ENCODE measurements around the gene CFAP46. TPM values are rescaled to one million over a fixed set of nuclear protein-coding genes. Genes with fewer than 3 reads are reported as not detected.

The CFAP46 gene
- polyA plus RNA-seq, 1 donor from 2014 or later = 2.6 TPM

DNA sequence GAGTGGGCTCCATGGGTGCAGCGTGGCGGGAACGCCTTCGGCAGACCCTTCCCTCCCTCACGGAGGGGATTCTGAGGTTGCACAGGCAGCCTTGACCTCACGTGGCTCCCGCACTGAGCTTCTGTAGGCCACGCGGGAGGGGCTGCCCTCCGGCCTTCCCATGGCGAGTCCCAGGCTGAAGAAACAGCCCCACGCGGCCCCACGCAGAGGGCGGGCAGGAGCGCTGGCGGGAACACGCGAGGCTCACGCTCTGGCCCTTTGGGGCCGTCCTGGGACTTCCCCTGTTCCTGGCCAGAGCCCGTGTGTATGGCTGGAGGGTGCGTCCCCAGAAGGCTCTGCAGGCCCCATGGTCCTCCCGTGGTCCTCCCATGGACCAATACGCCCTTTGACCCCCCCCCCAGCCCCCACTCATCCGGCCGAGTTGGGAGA lies 134.7 kb downstream of the CFAP46 start:
- TF ChIP-seq EP300 (conservative IDR thresholded peaks at IDR 0.05; ENCODE audit: poor library complexity, severe bottlenecking) (no peak), EZH2 (IDR thresholded peaks at IDR 0.05; ENCODE audit: borderline replicate concordance, insufficient read depth, low read length, poor library complexity, severe bottlenecking) (no peak), POLR2AphosphoS5 (IDR thresholded peaks at IDR 0.05) (no peak), TAF1 (IDR thresholded peaks at IDR 0.05; ENCODE audit: low read depth) (no peak), SMC3 (conservative IDR thresholded peaks at IDR 0.05; ENCODE audit: poor library complexity) (no peak), MXI1 (conservative IDR thresholded peaks at IDR 0.05; ENCODE audit: poor library complexity, severe bottlenecking) (no peak), RAD21 (conservative IDR thresholded peaks at IDR 0.05) (no peak)
- TF ChIP-seq, protein P1, sequence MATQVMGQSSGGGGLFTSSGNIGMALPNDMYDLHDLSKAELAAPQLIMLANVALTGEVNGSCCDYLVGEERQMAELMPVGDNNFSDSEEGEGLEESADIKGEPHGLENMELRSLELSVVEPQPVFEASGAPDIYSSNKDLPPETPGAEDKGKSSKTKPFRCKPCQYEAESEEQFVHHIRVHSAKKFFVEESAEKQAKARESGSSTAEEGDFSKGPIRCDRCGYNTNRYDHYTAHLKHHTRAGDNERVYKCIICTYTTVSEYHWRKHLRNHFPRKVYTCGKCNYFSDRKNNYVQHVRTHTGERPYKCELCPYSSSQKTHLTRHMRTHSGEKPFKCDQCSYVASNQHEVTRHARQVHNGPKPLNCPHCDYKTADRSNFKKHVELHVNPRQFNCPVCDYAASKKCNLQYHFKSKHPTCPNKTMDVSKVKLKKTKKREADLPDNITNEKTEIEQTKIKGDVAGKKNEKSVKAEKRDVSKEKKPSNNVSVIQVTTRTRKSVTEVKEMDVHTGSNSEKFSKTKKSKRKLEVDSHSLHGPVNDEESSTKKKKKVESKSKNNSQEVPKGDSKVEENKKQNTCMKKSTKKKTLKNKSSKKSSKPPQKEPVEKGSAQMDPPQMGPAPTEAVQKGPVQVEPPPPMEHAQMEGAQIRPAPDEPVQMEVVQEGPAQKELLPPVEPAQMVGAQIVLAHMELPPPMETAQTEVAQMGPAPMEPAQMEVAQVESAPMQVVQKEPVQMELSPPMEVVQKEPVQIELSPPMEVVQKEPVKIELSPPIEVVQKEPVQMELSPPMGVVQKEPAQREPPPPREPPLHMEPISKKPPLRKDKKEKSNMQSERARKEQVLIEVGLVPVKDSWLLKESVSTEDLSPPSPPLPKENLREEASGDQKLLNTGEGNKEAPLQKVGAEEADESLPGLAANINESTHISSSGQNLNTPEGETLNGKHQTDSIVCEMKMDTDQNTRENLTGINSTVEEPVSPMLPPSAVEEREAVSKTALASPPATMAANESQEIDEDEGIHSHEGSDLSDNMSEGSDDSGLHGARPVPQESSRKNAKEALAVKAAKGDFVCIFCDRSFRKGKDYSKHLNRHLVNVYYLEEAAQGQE (IDR thresholded peaks at IDR 0.05; ENCODE audit: borderline replicate concordance) = no peak
- TF ChIP-seq, protein P2, sequence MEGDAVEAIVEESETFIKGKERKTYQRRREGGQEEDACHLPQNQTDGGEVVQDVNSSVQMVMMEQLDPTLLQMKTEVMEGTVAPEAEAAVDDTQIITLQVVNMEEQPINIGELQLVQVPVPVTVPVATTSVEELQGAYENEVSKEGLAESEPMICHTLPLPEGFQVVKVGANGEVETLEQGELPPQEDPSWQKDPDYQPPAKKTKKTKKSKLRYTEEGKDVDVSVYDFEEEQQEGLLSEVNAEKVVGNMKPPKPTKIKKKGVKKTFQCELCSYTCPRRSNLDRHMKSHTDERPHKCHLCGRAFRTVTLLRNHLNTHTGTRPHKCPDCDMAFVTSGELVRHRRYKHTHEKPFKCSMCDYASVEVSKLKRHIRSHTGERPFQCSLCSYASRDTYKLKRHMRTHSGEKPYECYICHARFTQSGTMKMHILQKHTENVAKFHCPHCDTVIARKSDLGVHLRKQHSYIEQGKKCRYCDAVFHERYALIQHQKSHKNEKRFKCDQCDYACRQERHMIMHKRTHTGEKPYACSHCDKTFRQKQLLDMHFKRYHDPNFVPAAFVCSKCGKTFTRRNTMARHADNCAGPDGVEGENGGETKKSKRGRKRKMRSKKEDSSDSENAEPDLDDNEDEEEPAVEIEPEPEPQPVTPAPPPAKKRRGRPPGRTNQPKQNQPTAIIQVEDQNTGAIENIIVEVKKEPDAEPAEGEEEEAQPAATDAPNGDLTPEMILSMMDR (IDR thresholded peaks at IDR 0.05; ENCODE audit: poor library complexity, severe bottlenecking) = no peak
- Histone ChIP-seq H3K4me3 (ENCODE audit: low read length) (no peak overlapping the region), H3K27ac (ENCODE audit: low read length) (no peak overlapping the region), H3K27me3 (ENCODE audit: insufficient read depth, low read depth, low read length) (no peaks in the 10 kb centered on the region), H3K79me2 (replicated peaks; ENCODE audit: insufficient read depth, low read length) (no peaks in the 10 kb centered on the region), H4K20me1 (ENCODE audit: insufficient read depth) (no peaks in the 10 kb centered on the region), H3K9me3 (ENCODE audit: low read length) (no peaks in the 10 kb centered on the region), H3K36me3 (ENCODE audit: insufficient read depth, low read length) (no peaks in the 10 kb centered on the region), H3K4me2 (ENCODE audit: low read length) (no peak overlapping the region), H3K9ac (ENCODE audit: low read length) (no peak overlapping the region), H3K9me2 (ENCODE audit: insufficient read depth, low read length) (no peaks in the 10 kb centered on the region), H3F3A (ENCODE audit: insufficient read depth, low read length, poor library complexity, severe bottlenecking) (no peaks in the 10 kb centered on the region), H2AFZ (ENCODE audit: low read depth, low read length) (no peak overlapping the region)

DNA sequence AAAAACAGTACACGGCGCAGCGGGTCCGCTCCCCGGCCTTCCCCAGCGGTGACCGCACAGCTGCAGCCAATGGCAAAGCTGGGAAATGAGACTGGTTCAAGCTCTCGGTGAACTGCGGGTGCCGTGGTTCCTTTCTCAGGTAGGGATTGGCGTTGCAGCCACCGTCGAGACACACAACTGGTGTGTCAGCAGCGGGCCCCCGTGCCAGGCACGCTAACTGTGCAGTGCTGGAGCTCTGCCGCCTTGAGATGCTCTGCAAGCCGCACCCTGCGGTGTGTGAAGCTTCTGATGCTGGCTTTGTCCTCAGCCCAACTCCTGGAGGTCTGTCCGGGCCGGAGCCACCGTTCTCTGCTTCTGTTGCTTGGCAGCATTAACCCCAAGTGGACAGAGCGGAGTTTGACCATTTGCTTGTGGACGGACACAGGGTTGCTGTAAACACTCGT lies 135.8 kb downstream of the CFAP46 start:
- peaks cover 4% of the 10 kb centered on the region for H3K9me3 ChIP-seq (ENCODE audit: low read length)
- H3K9me2 ChIP-seq (ENCODE audit: insufficient read depth, low read length) = no peaks in the 10 kb centered on the region
- no peak overlapping the region for H3K27ac ChIP-seq (ENCODE audit: low read length)
- no peaks in the 10 kb centered on the region for H3F3A ChIP-seq (ENCODE audit: insufficient read depth, low read length, poor library complexity, severe bottlenecking)
- no peak overlapping the region for H3K9ac ChIP-seq (ENCODE audit: low read length)
- H3K79me2 ChIP-seq (replicated peaks; ENCODE audit: insufficient read depth, low read length) = no peaks in the 10 kb centered on the region
- no peak overlapping the region for H3K4me3 ChIP-seq (ENCODE audit: low read length)
- no peak overlapping the region for H2AFZ ChIP-seq (ENCODE audit: low read depth, low read length)
- H4K20me1 ChIP-seq (ENCODE audit: insufficient read depth) = no peaks in the 10 kb centered on the region
- no peaks in the 10 kb centered on the region for H3K36me3 ChIP-seq (ENCODE audit: insufficient read depth, low read length)
- TF ChIP-seq, protein P2 (IDR thresholded peaks at IDR 0.05; ENCODE audit: poor library complexity, severe bottlenecking) = no peak
- TF ChIP-seq, protein P1 (IDR thresholded peaks at IDR 0.05; ENCODE audit: borderline replicate concordance) = no peak
- no peak for TF ChIP-seq RAD21 (conservative IDR thresholded peaks at IDR 0.05)
- no peak for TF ChIP-seq SMC3 (conservative IDR thresholded peaks at IDR 0.05; ENCODE audit: poor library complexity)
- TF ChIP-seq EP300 (conservative IDR thresholded peaks at IDR 0.05; ENCODE audit: poor library complexity, severe bottlenecking) = no peak
- no peak for TF ChIP-seq POLR2AphosphoS5 (IDR thresholded peaks at IDR 0.05)
- no peak for TF ChIP-seq MXI1 (conservative IDR thresholded peaks at IDR 0.05; ENCODE audit: poor library complexity, severe bottlenecking)
- TF ChIP-seq TAF1 (IDR thresholded peaks at IDR 0.05; ENCODE audit: low read depth) = no peak
- no peak for TF ChIP-seq EZH2 (IDR thresholded peaks at IDR 0.05; ENCODE audit: borderline replicate concordance, insufficient read depth, low read length, poor library complexity, severe bottlenecking)
- H3K27me3 ChIP-seq (ENCODE audit: insufficient read depth, low read depth, low read length) = no peaks in the 10 kb centered on the region
- no peak overlapping the region for H3K4me2 ChIP-seq (ENCODE audit: low read length)

Data from neural cell (in vitro differentiated cells).